M059J (cell line): ENCODE measurements around the gene CELSR2. TPM values are rescaled to one million over a fixed set of nuclear protein-coding genes. Genes with fewer than 3 reads are reported as not detected.
"Not testable (repeated sequence)": the region's sequence is repeated elsewhere in the genome, so short reads cannot be mapped to it uniquely, and the experiment has no call there.

Source experiments
- DNase-seq: peaks from one replicate; pipeline ENCODE4 v3.0.0-alpha.2; 2012; ENCODE audit warnings: low read depth
- total RNA-seq: library from RNA; depleted of rRNA; stranded (reverse); fragments of >200 nt; shearing (Covaris generic); gene quantifications from 2 replicates; pipeline ENCODE4 v1.2.3, GENCODE V29; 2014; rRNA removed

CELSR2 gene
- total RNA-seq, 1 experiment from 2014 or later: 6.9 TPM

- DNase-seq: no peak
These were observed 52.5 kb downstream of the CELSR2 start for GRCh38 chr1:109301874-109302273.

DNA sequence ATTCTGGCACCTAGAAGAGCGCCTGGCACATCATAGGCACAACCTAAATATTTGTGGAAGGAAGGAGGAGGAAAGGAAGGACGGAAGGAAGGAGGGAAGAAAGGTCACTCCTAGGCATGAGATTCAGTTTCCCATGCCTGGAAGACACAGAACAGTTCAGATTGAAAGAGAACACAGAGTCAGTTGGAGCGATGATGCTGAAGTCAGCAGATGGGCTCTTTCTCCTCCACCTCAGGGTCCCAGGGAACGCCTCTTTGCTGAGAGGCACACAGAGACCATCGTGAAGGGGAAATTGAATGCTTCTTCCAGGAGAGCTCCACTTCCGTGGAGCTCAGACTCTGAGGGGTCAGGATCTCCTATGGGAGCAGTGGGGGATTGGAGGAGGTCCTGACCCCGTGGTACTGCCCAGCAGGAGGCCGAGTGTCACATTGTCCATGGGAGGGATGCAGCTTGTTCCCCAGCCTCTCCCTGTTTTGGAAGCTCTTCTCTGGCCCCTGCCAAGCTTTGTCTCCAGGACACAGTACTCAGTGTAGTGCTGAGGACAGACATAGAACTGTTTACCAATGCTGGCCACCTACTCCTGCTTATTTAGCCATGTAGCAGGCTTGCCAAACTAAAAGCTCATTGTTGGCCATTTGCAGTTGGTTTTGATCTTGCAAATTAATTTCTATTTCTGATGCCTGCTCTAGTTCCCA lies 55.0 kb downstream of the CELSR2 start:
- no peak for DNase-seq

DNA sequence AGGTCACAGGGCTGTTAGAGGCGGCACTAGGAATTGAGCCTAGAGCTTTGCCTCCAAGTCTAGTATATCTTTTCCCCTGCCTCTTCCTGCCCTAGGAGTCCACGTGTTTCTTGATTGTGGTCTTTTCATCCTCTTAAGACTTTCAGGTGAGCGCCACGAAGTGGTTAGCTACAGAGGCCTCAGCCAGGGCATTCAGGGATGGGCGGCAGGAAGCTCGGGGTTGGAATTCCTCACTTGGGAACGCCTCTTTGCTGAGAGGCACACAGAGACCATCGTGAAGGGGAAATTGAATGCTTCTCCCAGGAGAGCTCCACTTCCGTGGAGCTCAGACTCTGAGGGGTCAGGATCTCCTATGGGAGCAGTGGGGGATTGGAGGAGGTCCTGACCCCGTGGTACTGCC lies 56.7 kb downstream of the CELSR2 start:
- DNase-seq: not testable (repeated sequence)

GRCh38 chr1:109306832-109307273 lies 57.5 kb downstream of the CELSR2 start, which contains the start of gene MYBPHL:
Gene MYBPHL, minus strand, starts transcription at chr1:109307011. Its CDS starts 20 bp downstream, at chr1:109306991.
- DNase-seq: no peak

DNA sequence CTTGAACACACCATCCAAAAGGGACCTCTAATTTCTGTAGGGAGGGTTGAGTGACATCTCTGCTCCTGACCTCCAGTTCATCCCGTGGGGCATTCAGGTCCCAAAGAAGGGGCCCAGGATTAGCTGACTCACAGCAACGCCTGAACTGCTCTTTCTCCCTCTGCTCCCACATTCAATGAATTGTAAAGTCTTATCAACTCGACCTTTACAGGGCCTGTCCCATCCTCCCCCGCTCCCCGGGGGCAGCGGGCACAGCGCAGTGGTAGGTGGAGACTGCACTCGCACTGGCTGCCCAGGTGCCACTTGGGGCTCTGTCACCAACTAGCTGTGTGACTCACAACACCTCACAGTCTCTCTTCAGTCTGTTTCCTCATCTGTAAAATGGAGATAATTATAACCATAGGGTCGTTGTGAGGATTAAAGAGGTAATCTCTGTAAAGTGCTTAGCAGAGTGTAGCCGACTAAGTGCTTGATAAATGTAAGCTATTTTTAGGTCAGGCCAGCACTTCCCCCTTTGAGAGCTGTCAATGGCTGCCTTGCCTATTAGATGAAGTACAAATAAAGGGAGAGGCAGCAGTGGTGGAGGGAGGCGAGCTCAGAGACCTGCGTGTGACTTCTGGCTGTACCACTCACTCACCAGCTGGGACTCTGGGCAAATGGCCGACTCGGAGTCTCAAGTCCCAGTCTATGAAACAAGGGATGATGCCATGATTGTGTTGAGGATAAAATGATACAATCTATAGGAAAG lies 58.1 kb downstream of the CELSR2 start:
- no peak for DNase-seq

- DNase-seq: no peak
These were observed 60.0 kb downstream of the CELSR2 start for GRCh38 chr1:109309347-109309746.

GRCh38 chr1:109312246-109312645 lies 62.9 kb downstream of the CELSR2 start:
- DNase-seq: no peak

DNA sequence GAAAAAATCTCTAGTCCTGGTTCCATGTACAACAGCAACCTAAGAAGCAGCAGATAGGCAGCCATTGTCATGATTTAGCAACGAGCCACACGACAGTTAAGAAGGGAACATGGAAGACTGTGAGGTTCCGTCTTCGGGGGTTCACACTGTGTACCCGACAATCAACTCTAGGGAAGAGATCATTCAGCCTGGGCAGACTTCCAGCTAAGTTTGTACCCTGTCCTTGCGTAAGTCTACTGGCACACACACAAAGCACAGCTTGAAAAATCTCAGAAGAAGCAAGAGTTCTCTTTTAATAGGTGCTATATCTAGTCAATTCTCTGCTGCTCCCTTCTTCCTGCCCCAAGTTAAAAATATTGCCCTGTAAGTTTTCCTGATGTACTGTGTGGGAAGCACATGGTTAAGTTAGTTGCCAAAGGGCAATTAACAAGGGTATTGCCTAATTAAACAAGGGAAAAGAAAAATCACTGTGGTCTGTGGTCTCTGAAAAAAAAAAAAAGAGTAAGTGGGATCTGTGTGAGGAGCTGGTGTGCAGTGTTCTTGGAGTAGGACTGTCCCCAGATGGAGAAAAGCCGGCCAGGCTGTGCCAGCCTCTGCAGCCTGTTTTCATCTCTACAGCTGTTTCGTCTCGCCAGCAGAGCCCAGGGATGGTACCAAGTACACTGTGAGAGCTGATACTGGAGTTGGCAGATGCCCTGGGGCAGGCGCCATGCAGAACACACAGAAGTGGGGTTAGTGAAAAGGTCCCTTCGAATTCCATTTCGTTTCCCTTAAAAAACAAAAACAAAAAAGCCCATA lies 63.8 kb downstream of the CELSR2 start:
- no peak for DNase-seq

GRCh38 chr1:109314795-109315194 lies 65.5 kb downstream of the CELSR2 start:
- no peak for DNase-seq

DNA sequence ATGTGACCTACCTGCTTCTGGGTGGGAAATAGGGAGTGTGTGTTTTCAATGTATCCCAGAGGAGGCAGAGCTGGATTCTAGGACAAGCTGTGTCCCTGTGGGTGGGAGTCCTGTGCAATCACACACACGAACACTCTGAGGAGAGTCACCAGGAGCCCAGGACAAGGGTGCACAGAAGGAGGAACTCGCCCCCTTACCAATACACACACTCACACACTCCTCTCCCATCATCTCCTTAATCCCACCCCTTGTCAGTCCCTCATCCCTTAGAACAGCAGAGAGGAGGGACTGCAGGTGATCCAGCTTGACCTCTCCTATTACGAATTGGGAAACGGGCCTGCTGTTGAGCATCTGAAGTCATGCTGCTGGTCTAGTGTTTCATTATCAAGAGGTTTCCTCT lies 65.9 kb downstream of the CELSR2 start:
- no peak for DNase-seq

- no peak for DNase-seq
These were observed 67.2 kb downstream of the CELSR2 start for GRCh38 chr1:109316506-109316905.

- DNase-seq: no peak
These were observed 69.8 kb downstream of the CELSR2 start for GRCh38 chr1:109319114-109319513.

DNA sequence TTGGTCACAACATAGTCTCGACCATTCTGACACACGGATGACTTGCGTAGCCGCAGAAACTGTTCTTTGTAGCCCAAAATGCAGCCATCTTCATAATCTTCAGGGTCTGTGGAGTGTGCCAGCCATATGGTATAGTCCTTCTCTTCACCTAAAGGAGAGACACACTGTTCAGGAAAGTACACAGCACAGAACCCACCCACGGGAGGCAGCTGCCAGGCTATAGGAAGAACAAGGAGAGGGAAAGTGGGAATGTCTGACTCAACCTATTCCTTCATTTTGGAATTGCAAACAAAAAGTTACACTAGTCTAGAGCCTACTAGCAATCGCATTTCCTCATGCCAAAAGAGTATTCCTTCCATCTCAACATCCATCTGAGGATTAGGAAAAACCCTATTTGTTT lies 73.6 kb downstream of the CELSR2 start:
- DNase-seq: no peak

Other genes with a start within 250 kb of the CELSR2 start
- 11.0 and 14.6 TPM in 2 replicates for gene WDR47, start 207.4 kb upstream of the CELSR2 start, total RNA-seq
- 73.4 and 97.8 TPM in 2 replicates for gene TAF13, start 173.5 kb upstream of the CELSR2 start, total RNA-seq
- 38.5 and 44.8 TPM in 2 replicates for gene TMEM167B, start 158.8 kb upstream of the CELSR2 start, total RNA-seq
- 0.84 and 1.1 TPM in 2 replicates for gene ELAPOR1, start 135.4 kb upstream of the CELSR2 start, total RNA-seq
- gene SARS1, start 35.6 kb upstream of the CELSR2 start, total RNA-seq: 110 and 149 TPM in 2 replicates
- gene PSRC1, start 33.6 kb downstream of the CELSR2 start, total RNA-seq: 68.3 and 83.5 TPM in 2 replicates
- not detected in 2 replicates for gene MYBPHL, start 57.5 kb downstream of the CELSR2 start, total RNA-seq
- 22.0 and 28.3 TPM in 2 replicates for gene SORT1, start 148.4 kb downstream of the CELSR2 start, total RNA-seq
- 119 and 162 TPM in 2 replicates for gene PSMA5, start 176.9 kb downstream of the CELSR2 start, total RNA-seq
- 0.05 TPM in 1 of 2 replicates, not detected in the other for gene SYPL2, start 217.0 kb downstream of the CELSR2 start, total RNA-seq
- gene ATXN7L2, start 234.4 kb downstream of the CELSR2 start, total RNA-seq: 2.4 and 5.0 TPM in 2 replicates
- 6.6 and 8.0 TPM in 2 replicates for gene CYB561D1, start 244.6 kb downstream of the CELSR2 start, total RNA-seq